Measurements from ENCODE around the gene CHD2.
A peak's percentile ranks its signal among the peaks of the same experiment; 100 is the strongest.

The CHD2 gene

GRCh38 chr15:92930776-92931175, 30.7 kb downstream of the CHD2 start:
- no peak for DNase-seq (ENCODE audit: low read depth in 2 of 2)

DNA sequence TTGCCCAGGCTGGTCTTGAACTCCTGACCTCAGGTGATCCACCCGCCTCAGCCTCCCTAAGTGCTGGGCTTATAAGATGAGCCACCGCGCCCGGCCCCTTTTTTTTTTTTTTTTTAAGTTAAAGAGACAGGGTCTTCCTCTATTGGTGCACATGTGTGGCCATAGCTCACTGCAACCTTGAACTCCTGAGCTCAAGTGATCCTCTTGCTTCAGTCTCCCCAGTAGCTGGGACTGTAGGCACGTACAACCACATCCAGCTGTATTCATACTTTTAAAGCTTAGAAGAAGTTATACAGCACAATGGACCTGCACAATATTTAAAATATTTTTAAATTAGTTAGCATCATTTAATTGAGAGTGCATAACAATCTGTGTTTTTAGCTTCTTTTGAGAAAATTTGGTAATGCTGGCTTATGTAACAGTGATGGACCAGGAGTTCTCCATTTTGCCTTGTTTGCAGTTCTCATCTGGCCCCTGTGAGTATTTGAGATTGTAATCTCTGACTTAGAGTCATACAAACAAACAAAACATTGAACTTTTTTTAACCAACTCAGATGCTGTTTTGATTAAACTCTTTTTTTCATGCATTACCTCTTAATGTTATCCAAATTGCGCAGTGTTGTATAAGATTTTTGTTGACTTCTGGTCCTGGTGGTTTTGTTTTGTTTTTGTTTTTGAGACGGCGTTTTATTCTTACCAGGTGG, 33.0 kb downstream of the CHD2 start:
- DNase-seq (ENCODE audit: low read depth in 2 of 2), result no peak

DNA sequence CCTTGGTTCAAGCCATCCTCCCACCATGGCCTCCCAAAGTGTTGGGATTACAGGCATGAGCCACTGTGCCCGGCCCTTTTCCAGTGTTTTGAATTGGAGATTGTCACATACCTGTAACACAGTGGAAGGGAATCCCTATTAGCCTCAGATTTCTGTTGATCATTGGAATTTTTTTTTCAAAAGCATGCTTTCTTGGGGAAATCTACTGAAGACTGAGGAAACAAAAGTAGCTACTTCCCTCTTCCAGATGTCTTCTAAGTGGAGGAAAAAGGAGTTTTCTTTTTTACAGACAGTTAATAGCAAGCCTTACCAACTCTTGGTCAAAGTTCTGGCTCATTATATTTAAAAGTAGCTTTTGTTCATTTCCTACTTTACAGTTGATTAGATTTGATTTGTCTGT, 33.7 kb downstream of the CHD2 start:
- no peak for DNase-seq (ENCODE audit: low read depth in 2 of 2)

- no peak for DNase-seq (ENCODE audit: low read depth in 2 of 2)
Observed at GRCh38 chr15:92934716-92935115, 34.6 kb downstream of the CHD2 start.

GRCh38 chr15:92936138-92936537, 36.0 kb downstream of the CHD2 start:
- DNase-seq (ENCODE audit: low read depth in 2 of 2), result no peak

GRCh38 chr15:92936693-92937092, 36.6 kb downstream of the CHD2 start:
- no peak for DNase-seq (ENCODE audit: low read depth in 2 of 2)

DNA sequence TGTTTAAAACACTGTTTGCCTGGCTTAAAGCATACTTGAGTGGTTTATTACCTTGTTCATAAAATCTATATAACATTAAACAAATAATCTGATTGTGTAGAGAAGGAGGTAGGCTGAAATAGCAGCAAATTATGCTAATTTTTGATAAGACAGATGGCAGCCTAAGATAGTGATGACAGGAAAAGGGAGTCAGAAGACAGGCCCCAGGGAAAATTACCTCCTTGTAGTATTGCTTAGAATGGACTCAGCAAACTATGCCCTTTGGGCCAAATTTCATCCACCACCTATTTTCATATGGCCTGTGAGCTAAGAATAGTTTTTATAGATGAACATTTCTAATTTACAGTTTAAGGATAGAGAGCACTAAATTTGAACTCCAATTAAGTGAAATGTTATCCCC, 37.8 kb downstream of the CHD2 start:
- DNase-seq (ENCODE audit: low read depth in 2 of 2), result no peak

GRCh38 chr15:92938387-92938786, 38.3 kb downstream of the CHD2 start:
- no peak for DNase-seq (ENCODE audit: low read depth in 2 of 2)

DNA sequence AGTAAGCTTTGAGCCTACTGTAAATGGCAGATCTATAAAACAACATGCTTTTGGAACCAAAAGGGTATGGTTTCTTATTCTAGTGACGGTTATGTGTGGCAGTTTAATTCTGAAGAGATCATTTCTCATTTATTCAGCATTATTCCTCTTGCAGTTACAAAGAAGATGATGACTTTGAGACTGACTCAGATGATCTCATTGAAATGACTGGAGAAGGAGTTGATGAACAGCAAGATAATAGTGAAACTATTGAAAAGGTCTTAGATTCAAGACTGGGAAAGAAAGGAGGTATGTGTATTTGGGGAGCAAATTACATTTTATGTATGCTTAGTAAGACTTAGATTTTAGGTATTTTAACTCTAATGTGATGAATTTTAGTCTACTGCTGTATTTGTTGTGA, 41.5 kb downstream of the CHD2 start:
- no peak for DNase-seq (ENCODE audit: low read depth in 2 of 2)

DNA sequence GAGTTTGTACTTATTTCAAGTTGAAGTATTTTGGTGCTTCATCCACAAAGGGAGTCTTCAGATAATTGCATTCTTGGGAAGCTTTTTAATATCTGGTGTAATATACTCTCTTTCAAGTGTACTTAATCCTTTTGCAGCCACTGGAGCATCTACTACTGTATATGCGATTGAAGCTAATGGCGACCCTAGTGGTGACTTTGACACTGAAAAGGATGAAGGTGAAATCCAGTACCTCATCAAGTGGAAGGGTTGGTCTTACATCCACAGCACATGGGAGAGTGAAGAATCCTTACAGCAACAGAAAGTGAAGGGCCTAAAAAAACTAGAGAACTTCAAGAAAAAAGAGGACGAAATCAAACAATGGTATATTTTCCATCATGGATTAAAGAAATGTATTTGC, 42.6 kb downstream of the CHD2 start:
- DNase-seq (ENCODE audit: low read depth in 2 of 2), result no peak

- no peak for DNase-seq (ENCODE audit: low read depth in 2 of 2)
Observed at GRCh38 chr15:92943581-92943980, 43.5 kb downstream of the CHD2 start.

- DNase-seq (ENCODE audit: low read depth in 2 of 2), result no peak
Observed at GRCh38 chr15:92944946-92945521, 44.9 kb downstream of the CHD2 start.

- DNase-seq (ENCODE audit: low read depth in 2 of 2), result no peak
Observed at GRCh38 chr15:92947071-92947730, 47.1 kb downstream of the CHD2 start.

DNA sequence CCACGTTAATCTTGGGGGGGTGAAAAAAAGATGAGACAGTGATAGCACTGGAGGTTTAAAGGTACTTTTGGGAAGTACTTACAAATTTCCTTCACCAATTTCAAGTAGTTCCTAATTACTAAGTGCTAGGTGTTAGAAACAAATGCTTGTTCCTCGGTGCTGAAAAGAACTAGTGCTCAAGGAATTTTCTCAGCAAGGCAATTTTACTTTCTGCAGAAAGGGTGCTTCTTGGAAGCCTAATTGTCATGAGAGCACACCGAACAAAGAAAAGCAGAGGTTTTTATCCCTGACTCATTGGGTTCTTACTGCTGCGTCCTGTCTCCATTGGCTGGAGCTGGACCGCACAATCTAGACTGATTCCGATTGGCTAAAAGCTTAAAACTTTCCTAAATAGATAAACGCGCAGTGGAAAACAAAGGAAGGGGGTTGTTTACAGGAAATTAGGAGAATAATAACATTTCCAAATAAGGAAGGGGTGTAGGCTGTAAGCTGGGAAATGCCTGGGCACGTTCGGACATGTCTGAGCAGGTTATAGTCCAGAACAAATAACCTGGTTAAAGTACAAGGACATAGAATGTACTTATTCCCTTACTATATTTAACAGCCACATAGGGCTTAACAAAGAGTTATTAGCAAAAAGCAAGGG, 49.6 kb downstream of the CHD2 start:
- DNase-seq (ENCODE audit: low read depth in 2 of 2), result no peak

DNA sequence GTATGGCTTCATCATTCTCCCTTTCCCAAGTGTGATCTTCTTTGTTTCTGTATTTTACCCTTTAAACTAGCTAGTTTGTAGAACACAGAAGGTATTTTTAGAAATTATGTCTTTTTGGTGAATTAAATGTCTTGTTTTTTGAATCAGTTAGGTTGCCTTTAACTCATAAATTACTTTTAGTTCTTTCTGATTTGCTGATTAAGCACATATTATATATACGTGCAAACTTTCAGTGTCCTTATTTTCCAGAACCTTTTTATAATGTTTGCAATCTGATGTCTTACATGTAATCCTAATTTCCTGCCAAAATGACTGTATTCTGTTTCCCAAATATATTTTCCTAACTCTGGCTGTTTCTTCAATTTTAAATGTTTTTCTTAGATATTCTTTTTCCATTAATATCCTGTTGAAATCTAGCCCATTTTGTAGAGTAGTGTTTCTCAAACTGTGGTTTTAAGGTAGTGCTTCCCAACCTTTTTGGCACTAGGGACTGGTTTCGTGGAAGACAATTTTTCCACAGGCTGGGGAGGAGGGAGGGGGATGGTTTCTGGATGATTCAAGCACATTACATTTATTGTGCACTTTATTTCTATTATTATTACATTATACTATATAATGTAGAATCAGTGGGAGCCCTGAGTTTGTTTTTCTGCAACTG, 51.8 kb downstream of the CHD2 start:
- no peak for DNase-seq (ENCODE audit: low read depth in 2 of 2)

GRCh38 chr15:92952458-92952850, 52.3 kb downstream of the CHD2 start:
- no peak for DNase-seq (ENCODE audit: low read depth in 2 of 2)

GRCh38 chr15:92953566-92953965, 53.4 kb downstream of the CHD2 start:
- DNase-seq (ENCODE audit: low read depth in 2 of 2), result no peak

DNA sequence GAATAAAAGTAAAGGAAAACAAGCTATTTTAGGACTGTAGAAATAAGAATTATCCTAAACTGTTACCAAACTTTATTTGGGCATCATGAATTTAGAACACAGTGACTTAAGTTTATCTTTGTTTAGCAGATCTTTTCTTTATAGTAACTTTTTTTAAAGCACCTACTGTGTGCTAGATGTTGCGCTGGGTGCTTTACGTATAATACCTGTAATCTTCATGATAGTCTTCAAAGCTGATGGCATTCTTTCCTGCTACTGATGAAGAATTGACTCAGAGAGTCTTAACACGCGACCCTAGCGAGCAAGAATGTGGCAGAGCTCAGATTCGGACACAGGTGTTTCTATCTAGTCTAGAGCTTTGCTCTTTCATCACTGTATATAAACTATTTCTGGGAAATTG, 53.9 kb downstream of the CHD2 start:
- no peak for DNase-seq (ENCODE audit: low read depth in 2 of 2)

GRCh38 chr15:92954578-92954977, 54.5 kb downstream of the CHD2 start:
- no peak for DNase-seq (ENCODE audit: low read depth in 2 of 2)

DNA sequence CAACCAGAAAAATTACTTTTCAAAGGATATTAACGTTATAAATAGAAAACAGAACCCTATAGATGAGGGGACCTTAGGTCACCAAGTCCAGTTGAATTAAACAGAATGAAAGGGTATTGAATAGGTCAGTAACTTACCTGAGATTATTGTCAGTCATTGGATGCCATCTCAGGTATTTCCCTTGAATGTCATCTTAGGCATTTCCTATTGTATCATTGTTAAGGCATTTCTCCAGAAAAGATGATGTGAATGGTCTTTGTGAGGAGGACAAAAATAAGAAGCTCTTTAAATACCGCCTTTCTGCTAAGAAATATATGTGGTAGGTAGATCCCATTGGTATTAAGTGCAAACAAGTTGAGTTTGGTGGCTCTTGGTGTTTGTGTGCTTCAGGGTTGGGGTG, 55.6 kb downstream of the CHD2 start:
- DNase-seq (ENCODE audit: low read depth in 2 of 2), result no peak

GRCh38 chr15:92958105-92958504, 58.0 kb downstream of the CHD2 start:
- peak; percentile 14 to 22 for DNase-seq (ENCODE audit: low read depth in 2 of 2)

DNA sequence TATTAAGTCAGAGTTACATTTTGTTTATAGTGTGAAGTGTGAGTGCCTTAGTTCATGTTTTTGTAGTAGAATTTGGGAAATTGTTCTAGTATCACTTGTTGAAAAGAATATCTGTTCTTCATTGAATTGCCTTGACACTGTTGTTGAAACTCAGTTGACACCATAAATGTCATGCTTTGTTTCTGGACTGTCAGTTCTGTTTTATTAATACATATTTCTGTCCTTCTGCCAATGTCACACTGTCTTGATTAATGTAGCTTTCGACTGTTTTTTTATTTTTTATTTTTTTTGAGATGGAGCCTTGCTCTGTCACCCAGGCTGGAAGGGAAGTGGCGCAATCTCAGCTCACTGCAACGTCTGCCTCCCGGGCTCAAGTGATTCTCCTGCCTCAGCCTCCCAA, 59.1 kb downstream of the CHD2 start:
- no peak for DNase-seq (ENCODE audit: low read depth in 2 of 2)
